ENCODE measurements around the gene CCSER2.

- TF ChIP-seq CTCF (IDR thresholded peaks at IDR 0.05): no peak
- TF ChIP-seq POLR2A (IDR thresholded peaks at IDR 0.05): no peak
These were observed 100.3 kb downstream of the CCSER2 start for GRCh38 chr10:84428711-84429110.
